GM23338 (cell line): ENCODE measurements around the gene ZFYVE16. TPM values are rescaled to one million over a fixed set of nuclear protein-coding genes. Genes with fewer than 3 reads are reported as not detected.

Experiments used
- ATAC-seq: fragments of 200-7000 bp; cut with Tn5 transposase; 3 replicates; pipeline ENCODE4 v1.9.1; 2020
- DNase-seq: peaks from one replicate; pipeline ENCODE4 v3.0.0-alpha.2; 2015; ENCODE audit warnings: low spot score
- H2AFZ ChIP-seq: fragments of 200-600 bp; sonication (generic); 2 replicates; pipeline ENCODE4 v1.8.0; 2016; ENCODE audit warnings: antibody characterized with exemption, mild to moderate bottlenecking, moderate library complexity
- H3F3A ChIP-seq: fragments of 200-600 bp; sonication (generic); replicated peaks from 2 replicates; pipeline ENCODE4 v1.8.0; 2017; ENCODE audit warnings: antibody characterized with exemption, mixed run types, low read depth
- H3K27ac ChIP-seq: fragments of 200-600 bp; sonication (generic); 2 replicates; pipeline ENCODE4 v1.6.1; 2016; ENCODE audit warnings: low read depth
- H3K27me3 ChIP-seq: fragments of 200-600 bp; sonication (generic); 2 replicates; pipeline ENCODE4 v1.8.0; 2016; ENCODE audit warnings: mild to moderate bottlenecking, mixed run types, moderate library complexity; ENCODE audit not compliant: insufficient read depth
- H3K36me3 ChIP-seq: fragments of 200-600 bp; sonication (generic); 2 replicates; pipeline ENCODE4 v1.8.0; 2016; ENCODE audit warnings: mild to moderate bottlenecking; ENCODE audit not compliant: insufficient read depth
- H3K4me1 ChIP-seq: fragments of 200-600 bp; sonication (generic); 2 replicates; pipeline ENCODE4 v1.8.0; 2016; ENCODE audit warnings: mild to moderate bottlenecking, moderate library complexity; ENCODE audit not compliant: insufficient read depth
- H3K4me2 ChIP-seq: fragments of 200-600 bp; sonication (generic); 2 replicates; pipeline ENCODE4 v1.7.1; 2017; ENCODE audit warnings: mixed run types
- H3K4me3 ChIP-seq: fragments of 200-600 bp; sonication (generic); 2 replicates; pipeline ENCODE4 v1.6.1; 2016; ENCODE audit warnings: mixed run types
- H3K79me2 ChIP-seq: fragments of 200-600 bp; sonication (generic); replicated peaks from 2 replicates; pipeline ENCODE4 v1.8.0; 2017; ENCODE audit warnings: mild to moderate bottlenecking; ENCODE audit not compliant: insufficient read depth
- H3K9me2 ChIP-seq: fragments of 200-600 bp; sonication (generic); 2 replicates; pipeline ENCODE4 v1.8.0; 2017; ENCODE audit not compliant: insufficient read depth
- H4K20me1 ChIP-seq: fragments of 200-600 bp; sonication (generic); replicated peaks from 2 replicates; pipeline ENCODE4 v1.8.0; 2017; ENCODE audit warnings: mild to moderate bottlenecking; ENCODE audit not compliant: insufficient read depth
- H3K27ac Mint-ChIP-seq: 2 replicates; pipeline ENCODE4 v1.8.0; 2020; ENCODE audit warnings: inconsistent platforms, mild to moderate bottlenecking, moderate library complexity, mixed read lengths
- H3K27me3 Mint-ChIP-seq: 3 replicates; pipeline ENCODE4 v1.8.0; 2022; ENCODE audit warnings: low read depth, mild to moderate bottlenecking, moderate library complexity, mixed read lengths, inconsistent platforms; ENCODE audit not compliant: insufficient read depth, poor library complexity
- H3K36me3 Mint-ChIP-seq: 3 replicates; pipeline ENCODE4 v1.8.0; 2021; ENCODE audit warnings: low read depth, mild to moderate bottlenecking, inconsistent platforms, moderate library complexity, mixed read lengths
- H3K4me1 Mint-ChIP-seq: 3 replicates; pipeline ENCODE4 v1.8.0; 2020; ENCODE audit warnings: mild to moderate bottlenecking, inconsistent platforms, mixed read lengths
- H3K4me3 Mint-ChIP-seq: 3 replicates; pipeline ENCODE4 v1.8.0; 2021; ENCODE audit warnings: moderate library complexity, mild to moderate bottlenecking, inconsistent platforms, mixed read lengths
- H3K9me3 Mint-ChIP-seq: 3 replicates; pipeline ENCODE4 v1.8.0; 2020; ENCODE audit warnings: moderate library complexity, mild to moderate bottlenecking, inconsistent platforms, mixed read lengths
- CREB1 ChIP-seq: fragments of 250-450 bp; sonication (Bioruptor Pico); IDR thresholded peaks from 2 replicates; pipeline ENCODE4 v1.5.0; 2020; ENCODE audit warnings: low read depth, mild to moderate bottlenecking, moderate library complexity
- JUNB ChIP-seq: IDR thresholded peaks from one replicate; pipeline ENCODE4 v1.6.1; 2016; ENCODE audit warnings: antibody characterized with exemption; ENCODE audit not compliant: unreplicated experiment
- NANOG ChIP-seq: IDR thresholded peaks from 2 replicates; pipeline ENCODE4 v1.6.1; 2016; ENCODE audit warnings: antibody characterized with exemption, borderline replicate concordance
- POLR2AphosphoS5 ChIP-seq: IDR thresholded peaks from 2 replicates; pipeline ENCODE4 v1.6.1; 2016; ENCODE audit warnings: antibody characterized with exemption, low read depth
- STAT1 ChIP-seq: IDR thresholded peaks from one replicate; pipeline ENCODE4 v1.6.1; 2016; ENCODE audit warnings: antibody characterized with exemption; ENCODE audit not compliant: unreplicated experiment
- ZNF114 ChIP-seq: fragments of 250-450 bp; sonication (Bioruptor Pico); IDR thresholded peaks from 2 replicates; pipeline ENCODE4 v1.5.0; 2020; ENCODE audit warnings: mild to moderate bottlenecking, moderate library complexity
- ZNF331 ChIP-seq: fragments of 250-450 bp; sonication (Bioruptor Pico); IDR thresholded peaks from 2 replicates; pipeline ENCODE4 v1.5.0; 2020; ENCODE audit warnings: low read depth, mild to moderate bottlenecking, moderate library complexity
- polyA plus RNA-seq: library from polyadenylated mRNA; unstranded; fragments of >200 nt; fragmentation: Nextera tagmentation; extraction: Ambion mirVana; gene quantifications from 2 replicates; pipeline ENCODE4 v1.2.1, GENCODE V29; 2016
- total RNA-seq: library from RNA; depleted of rRNA; stranded (reverse); fragments of >200 nt; shearing (Covaris generic); gene quantifications from 2 replicates; pipeline ENCODE4 v1.2.3, GENCODE V29; 2014
- TF ChIP-seq, protein P1 (sequence below): fragments of 250-450 bp; sonication (Bioruptor Pico); IDR thresholded peaks from 2 replicates; pipeline ENCODE4 v1.5.0; 2020; ENCODE audit warnings: mild to moderate bottlenecking, moderate library complexity
- TF ChIP-seq, protein P2 (sequence below): IDR thresholded peaks from 2 replicates; pipeline ENCODE4 v1.6.1; 2016; ENCODE audit warnings: antibody characterized with exemption
- TF ChIP-seq, protein P3 (sequence below), 2 experiments: fragments of 200-600 bp in 1 of 2; sonication (generic) in 1 of 2; conservative IDR thresholded peaks; 2 replicates each; pipeline versions ENCODE4 v1.5.1 to v1.6.1; 2016 to 2017; ENCODE audit warnings: antibody characterized with exemption in 2 of 2, low read depth in 2 of 2, mild to moderate bottlenecking in 2 of 2, moderate library complexity in 1 of 2

ZFYVE16 gene
- total and polyA plus RNA-seq, 2 experiments from 2014 or later = 24.2 to 26.6 TPM

DNA sequence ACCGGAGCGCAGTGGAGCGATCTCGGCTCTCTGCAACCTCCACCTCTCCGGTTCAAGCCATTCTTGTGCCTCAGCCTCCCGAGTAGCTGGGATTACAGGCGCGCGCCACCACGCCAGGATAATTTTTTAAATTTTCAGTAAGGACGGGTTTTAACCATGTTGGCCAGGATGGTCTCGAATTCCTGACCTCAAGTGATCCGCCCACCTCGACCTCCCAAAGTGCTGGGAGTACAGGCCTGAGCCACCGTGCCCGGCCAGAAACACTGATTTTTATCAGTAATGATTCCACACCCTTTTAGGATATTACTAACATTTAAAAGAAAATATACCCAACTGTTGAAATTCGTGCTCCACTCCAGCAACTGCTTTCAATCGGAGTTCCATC lies 79.6 kb downstream of the ZFYVE16 start (continued):
- TF ChIP-seq, protein P1, sequence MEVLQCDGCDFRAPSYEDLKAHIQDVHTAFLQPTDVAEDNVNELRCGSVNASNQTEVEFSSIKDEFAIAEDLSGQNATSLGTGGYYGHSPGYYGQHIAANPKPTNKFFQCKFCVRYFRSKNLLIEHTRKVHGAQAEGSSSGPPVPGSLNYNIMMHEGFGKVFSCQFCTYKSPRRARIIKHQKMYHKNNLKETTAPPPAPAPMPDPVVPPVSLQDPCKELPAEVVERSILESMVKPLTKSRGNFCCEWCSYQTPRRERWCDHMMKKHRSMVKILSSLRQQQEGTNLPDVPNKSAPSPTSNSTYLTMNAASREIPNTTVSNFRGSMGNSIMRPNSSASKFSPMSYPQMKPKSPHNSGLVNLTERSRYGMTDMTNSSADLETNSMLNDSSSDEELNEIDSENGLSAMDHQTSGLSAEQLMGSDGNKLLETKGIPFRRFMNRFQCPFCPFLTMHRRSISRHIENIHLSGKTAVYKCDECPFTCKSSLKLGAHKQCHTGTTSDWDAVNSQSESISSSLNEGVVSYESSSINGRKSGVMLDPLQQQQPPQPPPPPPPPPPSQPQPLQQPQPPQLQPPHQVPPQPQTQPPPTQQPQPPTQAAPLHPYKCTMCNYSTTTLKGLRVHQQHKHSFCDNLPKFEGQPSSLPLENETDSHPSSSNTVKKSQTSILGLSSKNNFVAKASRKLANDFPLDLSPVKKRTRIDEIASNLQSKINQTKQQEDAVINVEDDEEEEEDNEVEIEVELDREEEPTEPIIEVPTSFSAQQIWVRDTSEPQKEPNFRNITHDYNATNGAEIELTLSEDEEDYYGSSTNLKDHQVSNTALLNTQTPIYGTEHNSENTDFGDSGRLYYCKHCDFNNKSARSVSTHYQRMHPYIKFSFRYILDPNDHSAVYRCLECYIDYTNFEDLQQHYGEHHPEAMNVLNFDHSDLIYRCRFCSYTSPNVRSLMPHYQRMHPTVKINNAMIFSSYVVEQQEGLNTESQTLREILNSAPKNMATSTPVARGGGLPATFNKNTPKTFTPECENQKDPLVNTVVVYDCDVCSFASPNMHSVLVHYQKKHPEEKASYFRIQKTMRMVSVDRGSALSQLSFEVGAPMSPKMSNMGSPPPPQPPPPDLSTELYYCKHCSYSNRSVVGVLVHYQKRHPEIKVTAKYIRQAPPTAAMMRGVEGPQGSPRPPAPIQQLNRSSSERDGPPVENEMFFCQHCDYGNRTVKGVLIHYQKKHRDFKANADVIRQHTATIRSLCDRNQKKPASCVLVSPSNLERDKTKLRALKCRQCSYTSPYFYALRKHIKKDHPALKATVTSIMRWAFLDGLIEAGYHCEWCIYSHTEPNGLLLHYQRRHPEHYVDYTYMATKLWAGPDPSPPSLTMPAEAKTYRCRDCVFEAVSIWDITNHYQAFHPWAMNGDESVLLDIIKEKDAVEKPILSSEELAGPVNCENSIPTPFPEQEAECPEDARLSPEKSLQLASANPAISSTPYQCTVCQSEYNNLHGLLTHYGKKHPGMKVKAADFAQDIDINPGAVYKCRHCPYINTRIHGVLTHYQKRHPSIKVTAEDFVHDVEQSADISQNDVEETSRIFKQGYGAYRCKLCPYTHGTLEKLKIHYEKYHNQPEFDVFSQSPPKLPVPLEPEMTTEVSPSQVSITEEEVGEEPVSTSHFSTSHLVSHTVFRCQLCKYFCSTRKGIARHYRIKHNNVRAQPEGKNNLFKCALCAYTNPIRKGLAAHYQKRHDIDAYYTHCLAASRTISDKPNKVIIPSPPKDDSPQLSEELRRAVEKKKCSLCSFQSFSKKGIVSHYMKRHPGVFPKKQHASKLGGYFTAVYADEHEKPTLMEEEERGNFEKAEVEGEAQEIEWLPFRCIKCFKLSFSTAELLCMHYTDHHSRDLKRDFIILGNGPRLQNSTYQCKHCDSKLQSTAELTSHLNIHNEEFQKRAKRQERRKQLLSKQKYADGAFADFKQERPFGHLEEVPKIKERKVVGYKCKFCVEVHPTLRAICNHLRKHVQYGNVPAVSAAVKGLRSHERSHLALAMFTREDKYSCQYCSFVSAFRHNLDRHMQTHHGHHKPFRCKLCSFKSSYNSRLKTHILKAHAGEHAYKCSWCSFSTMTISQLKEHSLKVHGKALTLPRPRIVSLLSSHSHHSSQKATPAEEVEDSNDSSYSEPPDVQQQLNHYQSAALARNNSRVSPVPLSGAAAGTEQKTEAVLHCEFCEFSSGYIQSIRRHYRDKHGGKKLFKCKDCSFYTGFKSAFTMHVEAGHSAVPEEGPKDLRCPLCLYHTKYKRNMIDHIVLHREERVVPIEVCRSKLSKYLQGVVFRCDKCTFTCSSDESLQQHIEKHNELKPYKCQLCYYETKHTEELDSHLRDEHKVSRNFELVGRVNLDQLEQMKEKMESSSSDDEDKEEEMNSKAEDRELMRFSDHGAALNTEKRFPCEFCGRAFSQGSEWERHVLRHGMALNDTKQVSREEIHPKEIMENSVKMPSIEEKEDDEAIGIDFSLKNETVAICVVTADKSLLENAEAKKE (CRISPR knock-in tag) = no peak
- no peak for TF ChIP-seq ZNF114
- TF ChIP-seq, protein P2, sequence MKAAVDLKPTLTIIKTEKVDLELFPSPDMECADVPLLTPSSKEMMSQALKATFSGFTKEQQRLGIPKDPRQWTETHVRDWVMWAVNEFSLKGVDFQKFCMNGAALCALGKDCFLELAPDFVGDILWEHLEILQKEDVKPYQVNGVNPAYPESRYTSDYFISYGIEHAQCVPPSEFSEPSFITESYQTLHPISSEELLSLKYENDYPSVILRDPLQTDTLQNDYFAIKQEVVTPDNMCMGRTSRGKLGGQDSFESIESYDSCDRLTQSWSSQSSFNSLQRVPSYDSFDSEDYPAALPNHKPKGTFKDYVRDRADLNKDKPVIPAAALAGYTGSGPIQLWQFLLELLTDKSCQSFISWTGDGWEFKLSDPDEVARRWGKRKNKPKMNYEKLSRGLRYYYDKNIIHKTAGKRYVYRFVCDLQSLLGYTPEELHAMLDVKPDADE = no peak
- no peak for TF ChIP-seq CREB1 (CRISPR knock-in tag)
- no peak for TF ChIP-seq STAT1
- no peak for TF ChIP-seq NANOG
- TF ChIP-seq ZNF331 (CRISPR knock-in tag) = no peak

DNA sequence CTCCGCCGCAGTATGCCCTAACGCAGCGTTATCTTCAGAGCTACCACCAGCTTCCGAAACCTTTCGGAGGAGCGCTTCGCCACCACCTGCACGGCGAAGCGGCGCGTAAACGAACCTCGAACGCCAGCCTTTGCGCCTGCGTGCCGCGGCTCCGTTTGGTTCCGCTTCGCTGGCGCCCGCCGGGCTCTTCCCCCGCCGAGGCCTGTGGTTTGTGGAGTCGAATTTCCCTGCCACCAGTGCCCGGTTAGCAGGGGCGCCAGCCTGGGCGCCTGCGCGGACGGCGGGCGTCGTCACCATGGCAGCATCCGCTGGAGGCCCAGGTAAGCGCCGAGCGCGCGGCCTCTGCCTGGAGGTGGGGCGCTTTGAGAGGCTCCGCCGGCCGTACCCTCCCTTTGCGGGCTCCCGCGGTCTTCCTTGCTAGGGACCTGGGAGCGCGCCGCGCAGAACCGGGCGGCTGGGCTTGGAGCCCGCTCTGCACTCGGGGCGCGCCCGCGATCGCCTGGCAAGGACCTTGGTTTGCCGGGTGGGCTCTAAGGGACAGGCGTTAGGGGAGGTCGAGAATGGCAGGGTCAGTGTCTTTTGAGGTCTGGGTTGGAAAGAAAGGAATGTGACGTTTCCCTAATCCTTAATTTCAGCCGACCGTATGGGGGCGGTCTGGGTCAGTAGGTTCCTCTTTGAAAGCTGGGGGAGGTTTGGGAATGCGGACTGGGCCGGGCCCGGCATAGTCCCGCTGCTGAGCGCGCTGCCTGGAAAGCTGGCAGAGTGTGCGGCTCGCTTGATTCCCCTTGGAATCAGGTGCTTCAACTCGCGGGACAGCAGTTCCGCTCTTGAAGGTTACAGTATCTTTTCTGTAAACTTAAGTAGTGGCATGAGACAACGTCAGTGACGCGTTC lies 80.2 kb downstream of the ZFYVE16 start, which contains the start of gene FAM151B:
TSS of gene FAM151B (plus strand) at position 272 of the 893 bp plus-strand sequence. CDS start at position 296, 24 bp downstream.
- peak within 1 kb of the TSS; percentile 87 for H2AFZ ChIP-seq
- TF ChIP-seq JUNB = no peak
- TF ChIP-seq, protein P2 = no peak
- TF ChIP-seq, protein P3, sequence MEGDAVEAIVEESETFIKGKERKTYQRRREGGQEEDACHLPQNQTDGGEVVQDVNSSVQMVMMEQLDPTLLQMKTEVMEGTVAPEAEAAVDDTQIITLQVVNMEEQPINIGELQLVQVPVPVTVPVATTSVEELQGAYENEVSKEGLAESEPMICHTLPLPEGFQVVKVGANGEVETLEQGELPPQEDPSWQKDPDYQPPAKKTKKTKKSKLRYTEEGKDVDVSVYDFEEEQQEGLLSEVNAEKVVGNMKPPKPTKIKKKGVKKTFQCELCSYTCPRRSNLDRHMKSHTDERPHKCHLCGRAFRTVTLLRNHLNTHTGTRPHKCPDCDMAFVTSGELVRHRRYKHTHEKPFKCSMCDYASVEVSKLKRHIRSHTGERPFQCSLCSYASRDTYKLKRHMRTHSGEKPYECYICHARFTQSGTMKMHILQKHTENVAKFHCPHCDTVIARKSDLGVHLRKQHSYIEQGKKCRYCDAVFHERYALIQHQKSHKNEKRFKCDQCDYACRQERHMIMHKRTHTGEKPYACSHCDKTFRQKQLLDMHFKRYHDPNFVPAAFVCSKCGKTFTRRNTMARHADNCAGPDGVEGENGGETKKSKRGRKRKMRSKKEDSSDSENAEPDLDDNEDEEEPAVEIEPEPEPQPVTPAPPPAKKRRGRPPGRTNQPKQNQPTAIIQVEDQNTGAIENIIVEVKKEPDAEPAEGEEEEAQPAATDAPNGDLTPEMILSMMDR (conservative IDR thresholded peaks at IDR 0.05; ENCODE audit: low read depth in 2 of 2) = peak; percentile 21 to 66
- peak; percentile 39 for TF ChIP-seq CREB1 (CRISPR knock-in tag)
- TF ChIP-seq POLR2AphosphoS5 = peak; percentile 74
- TF ChIP-seq ZNF114 = no peak
- no peak for TF ChIP-seq NANOG

More for the DNA sequence above, 80.2 kb downstream of the ZFYVE16 start, which contains the start of gene FAM151B:
- DNase-seq = peak; percentile 97
- peaks cover 31% of the 10 kb centered on the region for H3K4me1 ChIP-seq
- peak within 1 kb of the TSS; percentile 68 for H3K4me3 ChIP-seq
- H3K27ac ChIP-seq = peak within 1 kb of the TSS; percentile 94
- Mint-ChIP-seq H3K27me3 (peaks cover 19% of the 10 kb centered on the region), H3K4me1 (peaks cover 35% of the 10 kb centered on the region), H3K9me3 (peaks cover 17% of the 10 kb centered on the region), H3K36me3 (peaks cover 25% of the 10 kb centered on the region), H3K4me3 (peak within 1 kb of the TSS; percentile 88), H3K27ac (peak within 1 kb of the TSS; percentile 98)
- ATAC-seq = peak; percentile 93
- H3K27me3 ChIP-seq = no peaks in the 10 kb centered on the region
- peaks cover 9% of the 10 kb centered on the region; the same call in 1 of the 2 replicates for H3F3A ChIP-seq
- H3K36me3 ChIP-seq = no peaks in the 10 kb centered on the region; the same call in 1 of the 2 replicates
- H3K79me2 ChIP-seq = no peaks in the 10 kb centered on the region
- no peaks in the 10 kb centered on the region for H3K9me2 ChIP-seq
- peak within 1 kb of the TSS; percentile 80 for H3K4me2 ChIP-seq
- H4K20me1 ChIP-seq = no peaks in the 10 kb centered on the region
